ENCODE results near the gene CA11. TPM values are rescaled to one million over a fixed set of nuclear protein-coding genes. Genes with fewer than 3 reads are reported as not detected.

Gene CA11
- total RNA-seq, 2 experiments from 2014 or later, result 11.9 to 14.1 TPM

DNA sequence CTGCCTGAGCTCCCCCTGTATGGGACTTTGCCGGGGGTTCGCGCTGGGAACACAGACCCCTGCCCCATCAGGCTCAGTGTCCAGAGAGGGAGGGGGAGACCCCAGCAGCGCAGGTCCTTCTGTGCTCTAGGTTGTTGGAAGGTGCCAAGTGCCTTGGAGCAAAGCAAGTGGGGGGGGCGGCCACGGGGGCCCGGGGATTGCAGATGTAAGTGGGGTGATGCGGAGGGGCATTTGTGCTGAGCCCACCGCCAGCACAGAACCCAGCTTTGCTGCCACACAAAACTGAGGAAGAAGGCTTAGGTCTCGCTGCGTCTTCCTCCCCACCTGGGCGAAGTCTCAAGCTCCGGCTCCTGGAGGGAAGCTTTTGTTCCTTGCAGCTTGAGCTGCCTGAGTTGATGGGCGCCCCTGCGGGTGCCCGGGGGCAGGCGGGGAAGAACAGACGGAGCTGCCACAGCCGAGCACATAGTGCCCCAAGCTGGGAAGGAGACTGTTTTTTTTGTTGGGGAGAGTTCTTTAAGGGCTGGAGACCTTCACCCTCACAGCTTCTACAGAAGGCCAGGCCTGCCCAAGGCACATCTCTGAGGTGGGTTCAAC, 28.3 kb upstream of the CA11 start:
- no peak overlapping the region for H3K27ac Mint-ChIP-seq
- peaks cover 3% of the 10 kb centered on the region for H3K9me3 Mint-ChIP-seq
- peaks cover 7% of the 10 kb centered on the region for H3K4me1 Mint-ChIP-seq
- no peak overlapping the region for H3K4me3 Mint-ChIP-seq
- H3K27me3 Mint-ChIP-seq, result no peaks in the 10 kb centered on the region
- no peaks in the 10 kb centered on the region for H3K36me3 Mint-ChIP-seq
- DNase-seq, result no peak

DNA sequence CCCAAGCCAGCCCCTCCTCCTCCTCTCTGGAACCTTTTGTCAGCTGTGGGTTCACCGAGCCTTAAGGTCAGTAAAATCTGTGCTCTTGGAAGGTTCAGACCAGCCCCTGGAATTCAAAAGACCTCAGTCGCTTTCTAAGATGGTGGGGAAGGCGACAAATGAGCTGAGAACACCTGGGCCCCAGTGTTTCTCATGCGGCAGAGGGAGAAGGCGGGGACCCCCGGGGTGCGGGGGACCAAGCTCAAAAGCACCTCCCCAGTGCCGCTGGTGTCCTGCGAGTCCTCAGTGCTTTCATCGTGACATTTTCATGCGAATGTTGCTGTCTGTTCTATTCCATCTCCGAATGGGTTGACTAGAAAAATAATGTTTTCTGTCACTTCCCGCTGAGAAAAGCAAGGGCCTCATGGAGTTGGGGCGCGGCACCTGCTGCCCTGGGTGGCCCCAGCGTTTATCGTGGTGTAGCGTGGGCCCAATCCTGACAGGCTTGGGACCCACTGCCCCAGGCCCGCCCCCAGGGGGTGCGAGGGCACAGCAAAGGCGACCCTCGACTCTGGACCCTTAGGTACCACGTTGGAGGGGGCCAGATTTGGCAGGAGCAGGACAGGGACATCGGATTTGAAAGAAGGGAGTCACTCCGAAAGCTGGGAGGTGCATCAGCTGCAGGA, 27.6 kb upstream of the CA11 start:
- peaks cover 7% of the 10 kb centered on the region for H3K4me1 Mint-ChIP-seq
- H3K27ac Mint-ChIP-seq, result no peak overlapping the region
- peaks cover 3% of the 10 kb centered on the region for H3K9me3 Mint-ChIP-seq
- H3K27me3 Mint-ChIP-seq, result no peaks in the 10 kb centered on the region
- H3K4me3 Mint-ChIP-seq, result no peak overlapping the region
- no peaks in the 10 kb centered on the region for H3K36me3 Mint-ChIP-seq
- DNase-seq, result no peak

DNA sequence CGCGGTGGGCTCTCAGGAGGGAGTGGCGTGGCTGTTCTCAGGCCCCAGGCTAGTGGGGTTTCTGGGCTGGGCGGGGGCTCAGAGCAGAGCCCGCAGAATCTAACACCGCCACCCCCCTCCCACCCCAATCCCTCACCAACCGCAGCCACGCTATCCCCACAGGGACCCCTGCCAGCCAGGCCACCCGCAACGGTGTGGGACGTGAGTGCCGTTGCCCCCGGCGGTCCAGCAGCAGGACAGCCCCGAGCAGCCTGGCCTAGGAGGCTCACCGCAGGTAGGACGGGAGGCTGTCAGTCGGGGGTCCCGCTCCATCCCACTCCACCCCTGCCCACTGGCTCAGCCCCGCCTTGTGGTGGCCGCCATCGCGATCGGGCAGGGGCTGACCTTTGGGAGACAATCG, 27.0 kb upstream of the CA11 start, which contains the start of gene NTN5:
TSS of gene NTN5 (minus strand) at position 24 of the 400 bp plus-strand sequence. CDS start 2,031 bp downstream, outside the sequence.
- H3K27ac Mint-ChIP-seq, result no peak within 1 kb of the TSS
- no peaks in the 10 kb centered on the region for H3K36me3 Mint-ChIP-seq

DNA sequence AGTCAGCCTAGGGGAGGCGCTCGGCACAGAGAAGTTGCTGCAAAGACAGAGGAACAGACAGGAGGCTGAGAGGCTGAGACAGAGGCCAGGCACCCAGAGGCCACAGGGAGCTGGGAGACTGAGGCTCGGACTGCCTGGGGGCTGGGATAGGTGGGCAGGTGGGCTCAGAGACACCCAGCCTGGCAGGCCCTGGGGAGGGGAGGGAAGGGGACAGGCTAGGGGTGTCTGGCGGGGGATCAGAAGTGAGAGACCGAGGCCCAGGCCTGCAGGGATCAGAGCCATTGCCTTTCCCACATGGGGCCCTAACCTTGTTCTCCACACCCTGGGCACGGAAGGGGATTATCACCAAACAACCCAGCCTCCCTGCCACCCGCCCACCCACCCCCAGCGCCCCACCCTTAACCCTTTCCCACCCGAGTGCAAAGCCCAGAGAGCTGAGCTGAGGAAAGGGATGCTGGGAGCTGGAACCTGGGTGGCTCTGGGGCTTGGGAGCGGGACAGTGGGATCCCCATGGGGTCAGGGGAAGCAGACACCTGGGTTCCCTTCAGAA, 25.5 kb upstream of the CA11 start:
- no peaks in the 10 kb centered on the region for H3K27me3 Mint-ChIP-seq
- H3K4me1 Mint-ChIP-seq, result peaks cover 7% of the 10 kb centered on the region
- no peak overlapping the region for H3K27ac Mint-ChIP-seq

More for the DNA sequence above, 27.0 kb upstream of the CA11 start, which contains the start of gene NTN5:
- Mint-ChIP-seq H3K9me3 (peaks cover 3% of the 10 kb centered on the region), H3K4me3 (no peak within 1 kb of the TSS), H3K27me3 (no peaks in the 10 kb centered on the region), H3K4me1 (peaks cover 7% of the 10 kb centered on the region)
- no peak for DNase-seq

GRCh38 chr19:48670699-48671445, 24.9 kb upstream of the CA11 start:
- Mint-ChIP-seq H3K36me3 (no peaks in the 10 kb centered on the region), H3K4me1 (peaks cover 7% of the 10 kb centered on the region), H3K27me3 (no peaks in the 10 kb centered on the region), H3K9me3 (peaks cover 3% of the 10 kb centered on the region), H3K27ac (no peak overlapping the region), H3K4me3 (no peak overlapping the region)
- no peak for DNase-seq

More for the DNA sequence above, 25.5 kb upstream of the CA11 start:
- Mint-ChIP-seq H3K36me3 (no peaks in the 10 kb centered on the region), H3K9me3 (peaks cover 3% of the 10 kb centered on the region), H3K4me3 (no peak overlapping the region)
- DNase-seq, result no peak

- Mint-ChIP-seq H3K4me3 (no peak overlapping the region), H3K27ac (peak overlapping the region; percentile 50), H3K4me1 (peaks cover 2% of the 10 kb centered on the region)
Measured at GRCh38 chr19:48669903-48670668, 24.1 kb upstream of the CA11 start.

GRCh38 chr19:48668761-48669160, 22.8 kb upstream of the CA11 start:
- Mint-ChIP-seq H3K4me3 (no peak overlapping the region), H3K27me3 (no peaks in the 10 kb centered on the region), H3K27ac (no peak overlapping the region), H3K9me3 (peaks cover 3% of the 10 kb centered on the region), H3K36me3 (no peaks in the 10 kb centered on the region), H3K4me1 (no peaks in the 10 kb centered on the region)
- DNase-seq, result no peak

More at GRCh38 chr19:48669903-48670668, 24.1 kb upstream of the CA11 start:
- Mint-ChIP-seq H3K9me3 (peaks cover 3% of the 10 kb centered on the region), H3K36me3 (no peaks in the 10 kb centered on the region), H3K27me3 (no peaks in the 10 kb centered on the region)
- no peak for DNase-seq

- Mint-ChIP-seq H3K27me3 (no peaks in the 10 kb centered on the region), H3K4me3 (no peak overlapping the region), H3K9me3 (peaks cover 3% of the 10 kb centered on the region), H3K4me1 (no peaks in the 10 kb centered on the region), H3K27ac (no peak overlapping the region), H3K36me3 (no peaks in the 10 kb centered on the region)
- no peak for DNase-seq
Measured at GRCh38 chr19:48668332-48668731, 22.3 kb upstream of the CA11 start.

DNA sequence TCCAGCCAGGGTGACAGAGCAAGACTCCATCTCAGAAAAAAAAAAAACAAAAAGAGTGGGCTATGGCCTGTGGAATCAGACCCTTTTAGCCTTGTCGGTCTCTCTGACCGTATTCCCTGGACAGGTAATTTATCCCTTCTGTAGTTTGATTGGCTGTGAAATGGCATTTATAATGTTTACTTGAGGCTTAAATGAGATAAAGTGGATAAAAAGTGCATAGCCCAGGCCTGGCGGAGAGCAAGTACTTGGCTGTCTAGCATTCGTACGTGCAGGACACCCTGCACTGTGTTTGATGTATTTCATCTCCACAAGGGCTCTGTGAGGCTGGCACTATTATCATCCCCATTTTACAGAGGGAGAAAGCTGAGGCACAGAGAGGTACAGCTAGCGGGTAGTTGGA, 19.8 kb upstream of the CA11 start:
- no peak overlapping the region for H3K4me3 Mint-ChIP-seq
- DNase-seq, result no peak
- peaks cover 3% of the 10 kb centered on the region for H3K9me3 Mint-ChIP-seq
- peaks cover 5% of the 10 kb centered on the region for H3K4me1 Mint-ChIP-seq
- no peaks in the 10 kb centered on the region for H3K27me3 Mint-ChIP-seq
- no peaks in the 10 kb centered on the region for H3K36me3 Mint-ChIP-seq
- no peak overlapping the region for H3K27ac Mint-ChIP-seq

GRCh38 chr19:48664476-48664875, 18.5 kb upstream of the CA11 start:
- no peaks in the 10 kb centered on the region for H3K27me3 Mint-ChIP-seq

GRCh38 chr19:48663667-48664066, 17.7 kb upstream of the CA11 start:
- no peaks in the 10 kb centered on the region for H3K9me3 Mint-ChIP-seq
- no peak for DNase-seq
- H3K27ac Mint-ChIP-seq, result no peak overlapping the region
- H3K27me3 Mint-ChIP-seq, result no peaks in the 10 kb centered on the region
- H3K4me3 Mint-ChIP-seq, result no peak overlapping the region
- H3K4me1 Mint-ChIP-seq, result peaks cover 7% of the 10 kb centered on the region
- no peaks in the 10 kb centered on the region for H3K36me3 Mint-ChIP-seq

More at GRCh38 chr19:48664476-48664875, 18.5 kb upstream of the CA11 start:
- no peaks in the 10 kb centered on the region for H3K36me3 Mint-ChIP-seq
- H3K4me1 Mint-ChIP-seq, result peaks cover 7% of the 10 kb centered on the region
- DNase-seq, result no peak
- no peak overlapping the region for H3K27ac Mint-ChIP-seq
- H3K4me3 Mint-ChIP-seq, result no peak overlapping the region
- H3K9me3 Mint-ChIP-seq, result no peaks in the 10 kb centered on the region

DNA sequence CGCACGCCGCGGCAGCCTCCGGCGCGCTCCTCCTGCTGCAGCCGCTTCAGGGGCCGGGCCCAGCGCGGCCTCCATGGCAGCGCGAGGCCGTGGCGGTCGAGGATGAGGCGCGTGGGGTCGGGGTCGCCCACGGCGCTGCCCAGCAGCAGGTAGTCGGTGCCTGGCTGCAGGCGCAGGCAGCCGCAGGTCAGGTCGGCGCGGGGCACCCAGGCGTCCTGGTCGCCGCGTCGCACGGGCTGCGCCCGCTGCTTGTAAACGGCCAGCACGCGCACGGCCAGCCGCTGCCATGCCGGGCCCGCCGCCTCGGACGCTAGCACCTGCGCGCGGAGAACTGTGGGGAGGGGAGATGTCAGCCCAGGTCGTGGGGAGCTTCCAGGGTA, 15.7 kb upstream of the CA11 start:
- Mint-ChIP-seq H3K4me3 (no peak overlapping the region), H3K9me3 (no peaks in the 10 kb centered on the region), H3K4me1 (peaks cover 10% of the 10 kb centered on the region), H3K27me3 (no peaks in the 10 kb centered on the region), H3K36me3 (no peaks in the 10 kb centered on the region), H3K27ac (no peak overlapping the region)
- no peak for DNase-seq

DNA sequence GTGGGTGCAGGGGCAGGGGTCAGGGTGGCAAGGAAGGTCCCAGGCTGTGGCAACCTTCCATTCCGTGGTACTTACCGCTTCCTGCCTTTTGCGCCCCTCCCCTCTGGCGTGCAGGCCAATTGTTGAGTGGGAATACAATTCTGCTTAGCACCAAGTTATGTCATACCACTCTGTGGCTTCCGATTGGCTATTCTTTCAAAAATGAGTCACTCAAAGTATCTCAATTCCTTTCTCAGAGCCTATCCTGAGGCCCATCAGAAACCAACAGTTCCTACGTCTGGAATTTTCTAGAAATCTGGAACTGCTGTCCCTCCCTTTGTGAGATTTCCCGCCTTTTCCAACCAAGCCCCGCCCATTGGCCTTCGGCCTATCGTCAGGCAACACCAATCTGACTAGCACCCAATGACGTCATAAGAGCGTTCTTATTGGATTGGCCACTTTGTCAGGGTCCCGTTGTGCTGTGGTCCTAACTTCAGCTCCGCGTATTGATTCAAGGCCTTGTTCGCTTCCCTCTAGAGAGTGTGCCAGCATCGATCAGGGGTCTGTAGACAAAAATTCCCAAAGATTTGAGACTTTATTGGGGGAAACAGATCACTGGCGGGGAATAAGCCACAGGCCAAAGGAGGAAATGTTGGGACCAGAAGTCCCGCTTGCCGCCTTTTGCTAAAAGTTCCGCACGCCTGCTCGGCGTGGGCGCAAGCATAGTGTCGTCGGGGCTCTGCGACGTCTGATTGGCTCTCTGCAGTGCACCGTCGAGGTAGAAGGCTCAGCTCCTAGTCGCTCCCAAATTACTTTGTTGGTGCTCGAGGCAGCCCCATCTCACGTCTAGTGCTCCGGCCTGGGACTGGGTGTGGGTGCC, 15.1 kb upstream of the CA11 start:
- H3K36me3 Mint-ChIP-seq, result no peaks in the 10 kb centered on the region
- H3K27me3 Mint-ChIP-seq, result no peaks in the 10 kb centered on the region
- peak; percentile 79 for DNase-seq
- H3K9me3 Mint-ChIP-seq, result no peaks in the 10 kb centered on the region
- peaks cover 10% of the 10 kb centered on the region for H3K4me1 Mint-ChIP-seq
- H3K27ac Mint-ChIP-seq, result peak overlapping the region; percentile 96
- H3K4me3 Mint-ChIP-seq, result peak overlapping the region; percentile 50

DNA sequence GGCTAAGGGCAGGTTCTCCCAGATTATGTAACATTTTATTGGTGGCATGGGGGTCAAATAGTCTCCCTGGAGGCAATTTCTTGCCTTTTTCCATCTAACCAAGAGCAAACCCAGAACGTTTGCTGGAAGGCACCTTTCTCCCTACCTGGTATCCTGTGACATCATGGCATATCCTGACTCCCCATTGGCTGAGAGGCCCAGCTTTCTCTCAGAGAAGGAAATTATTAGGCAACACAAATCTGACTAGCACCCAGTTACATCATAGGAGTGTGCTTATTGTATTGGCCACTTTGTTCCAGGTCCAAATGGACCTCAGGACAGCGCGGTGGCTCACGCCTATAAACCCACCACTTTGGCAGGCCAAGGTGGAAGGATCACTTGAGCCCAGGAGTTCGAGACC, 13.8 kb upstream of the CA11 start:
- Mint-ChIP-seq H3K27ac (no peak overlapping the region), H3K9me3 (no peaks in the 10 kb centered on the region), H3K4me1 (peaks cover 10% of the 10 kb centered on the region), H3K27me3 (no peaks in the 10 kb centered on the region), H3K36me3 (no peaks in the 10 kb centered on the region), H3K4me3 (no peak overlapping the region)
- no peak for DNase-seq
